GM12892 (cell line): ENCODE measurements around the gene ACP3.
A peak's percentile ranks its signal among the peaks of the same experiment; 100 is the strongest.

Source experiments
- DNase-seq: peaks from one replicate; pipeline ENCODE4 v3.0.0; 2011; ENCODE audit not compliant: insufficient read length
- FAIRE-seq: peaks from 2 replicates; lab custom pipeline; 2011; peaks lifted over from hg19 to GRCh38; lab: Jason Lieb, UNC
- POLR2A ChIP-seq: IDR thresholded peaks from 2 replicates; pipeline ENCODE4 v1.6.1; 2011; ENCODE audit warnings: low read depth, low read length, control low read depth
- POLR2AphosphoS5 ChIP-seq: IDR thresholded peaks from 2 replicates; pipeline ENCODE4 v1.6.1; 2011; ENCODE audit warnings: low read depth, low read length, control low read depth
- TAF1 ChIP-seq: IDR thresholded peaks from 2 replicates; pipeline ENCODE4 v1.6.1; 2011; ENCODE audit warnings: low read depth, mild to moderate bottlenecking, control low read depth, low read length, borderline replicate concordance

ACP3 gene

GRCh38 chr3:132326251-132326650, 9.0 kb downstream of the ACP3 start:
- no peak for FAIRE-seq
- DNase-seq, result no peak
- TF ChIP-seq POLR2AphosphoS5 (no peak), TAF1 (no peak), POLR2A (no peak)

- FAIRE-seq (no peak), DNase-seq (no peak)
Observed at GRCh38 chr3:132332082-132332481, 14.9 kb downstream of the ACP3 start.

GRCh38 chr3:132332508-132332907, 15.3 kb downstream of the ACP3 start:
- FAIRE-seq, result no peak
- DNase-seq, result no peak
- TF ChIP-seq TAF1, result no peak
- TF ChIP-seq POLR2A, result no peak
- TF ChIP-seq POLR2AphosphoS5, result no peak

More at GRCh38 chr3:132332082-132332481, 14.9 kb downstream of the ACP3 start:
- TF ChIP-seq POLR2AphosphoS5 (no peak), POLR2A (no peak), TAF1 (no peak)

- DNase-seq (no peak), FAIRE-seq (no peak)
- TF ChIP-seq POLR2AphosphoS5, result no peak
- TF ChIP-seq POLR2A, result no peak
Observed at GRCh38 chr3:132341746-132342145, 24.5 kb downstream of the ACP3 start.

- FAIRE-seq, result no peak
- TF ChIP-seq POLR2A (no peak), POLR2AphosphoS5 (no peak), TAF1 (no peak)
- DNase-seq, result no peak
Observed at GRCh38 chr3:132342183-132342582, 25.0 kb downstream of the ACP3 start.

- FAIRE-seq (no peak), DNase-seq (no peak)
- TF ChIP-seq POLR2AphosphoS5 (no peak), TAF1 (no peak), POLR2A (no peak)
Observed at GRCh38 chr3:132342610-132343009, 25.4 kb downstream of the ACP3 start.

GRCh38 chr3:132343018-132343612, 25.9 kb downstream of the ACP3 start:
- TF ChIP-seq POLR2A (no peak), POLR2AphosphoS5 (no peak), TAF1 (no peak)
- FAIRE-seq (peak; percentile 96), DNase-seq (no peak)

GRCh38 chr3:132344666-132345280, 27.6 kb downstream of the ACP3 start:
- no peak for DNase-seq
- FAIRE-seq, result no peak
- TF ChIP-seq POLR2A, result no peak
- no peak for TF ChIP-seq TAF1
- TF ChIP-seq POLR2AphosphoS5, result no peak

GRCh38 chr3:132346841-132347736, 29.9 kb downstream of the ACP3 start:
- TF ChIP-seq TAF1, result no peak
- no peak for TF ChIP-seq POLR2A
- no peak for TF ChIP-seq POLR2AphosphoS5
- no peak for FAIRE-seq
- no peak for DNase-seq

- no peak for TF ChIP-seq TAF1
- TF ChIP-seq POLR2AphosphoS5, result no peak
- TF ChIP-seq POLR2A, result no peak
- DNase-seq (no peak), FAIRE-seq (no peak)
Observed at GRCh38 chr3:132347811-132348210, 30.6 kb downstream of the ACP3 start.

- DNase-seq (no peak), FAIRE-seq (no peak)
- no peak for TF ChIP-seq TAF1
- no peak for TF ChIP-seq POLR2AphosphoS5
- no peak for TF ChIP-seq POLR2A
Observed at GRCh38 chr3:132348531-132348930, 31.3 kb downstream of the ACP3 start.
